Measurements from ENCODE around the gene SF3B5. TPM values are rescaled to one million over a fixed set of nuclear protein-coding genes. Genes with fewer than 3 reads are reported as not detected.
"Not testable (repeated sequence)": the region's sequence is repeated elsewhere in the genome, so short reads cannot be mapped to it uniquely, and the experiment has no call there.

SF3B5 gene
- total RNA-seq, 1 experiment from 2014 or later = 264 TPM

DNA sequence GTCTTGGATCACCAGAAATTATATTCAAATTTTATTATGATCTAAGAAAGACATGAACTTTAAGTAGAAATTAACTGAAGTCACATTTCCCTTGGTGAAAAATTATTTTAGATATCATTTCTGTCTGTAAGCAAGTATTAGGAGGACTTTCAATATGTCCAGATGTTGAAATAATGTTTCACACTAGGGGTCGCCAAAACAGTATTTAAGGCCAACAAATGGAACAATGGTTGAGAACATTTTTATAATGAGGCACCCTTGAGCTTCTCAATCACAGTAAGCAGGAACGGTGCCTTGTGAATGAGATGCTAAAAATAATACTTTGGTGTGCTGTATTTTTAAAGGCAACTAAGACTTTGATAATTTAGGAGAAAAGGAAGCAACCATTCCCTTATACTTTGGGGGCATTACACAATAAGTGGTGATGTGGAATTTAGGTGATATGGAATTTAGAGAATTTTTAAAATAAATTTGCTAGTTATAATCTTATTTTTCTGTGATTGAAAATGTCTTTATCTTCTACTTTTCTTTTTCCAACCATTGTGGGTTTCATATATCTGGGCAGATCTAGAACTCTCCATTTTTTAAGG lies 9.6 kb upstream of the SF3B5 start:
- DNase-seq (ENCODE audit: low read depth) = peak; percentile 71

DNA sequence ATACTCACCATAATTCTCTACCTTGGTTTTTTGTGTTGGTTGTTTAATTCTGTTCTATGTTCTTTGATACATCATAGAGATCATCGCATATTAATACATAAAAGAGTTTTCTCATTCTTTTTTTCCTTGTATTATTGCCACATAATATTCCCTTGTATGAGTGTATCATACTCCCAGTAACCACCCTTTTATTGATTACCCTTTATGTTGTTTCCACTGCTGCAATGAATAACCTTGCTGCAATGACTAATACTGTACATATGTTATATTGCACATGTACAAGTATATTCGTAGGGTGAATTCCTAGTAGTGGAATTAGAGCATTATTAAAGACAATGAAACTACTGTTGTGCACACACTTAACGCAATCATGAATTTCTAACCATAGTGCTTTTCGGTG lies 9.1 kb upstream of the SF3B5 start:
- DNase-seq (ENCODE audit: low read depth) = no peak

DNA sequence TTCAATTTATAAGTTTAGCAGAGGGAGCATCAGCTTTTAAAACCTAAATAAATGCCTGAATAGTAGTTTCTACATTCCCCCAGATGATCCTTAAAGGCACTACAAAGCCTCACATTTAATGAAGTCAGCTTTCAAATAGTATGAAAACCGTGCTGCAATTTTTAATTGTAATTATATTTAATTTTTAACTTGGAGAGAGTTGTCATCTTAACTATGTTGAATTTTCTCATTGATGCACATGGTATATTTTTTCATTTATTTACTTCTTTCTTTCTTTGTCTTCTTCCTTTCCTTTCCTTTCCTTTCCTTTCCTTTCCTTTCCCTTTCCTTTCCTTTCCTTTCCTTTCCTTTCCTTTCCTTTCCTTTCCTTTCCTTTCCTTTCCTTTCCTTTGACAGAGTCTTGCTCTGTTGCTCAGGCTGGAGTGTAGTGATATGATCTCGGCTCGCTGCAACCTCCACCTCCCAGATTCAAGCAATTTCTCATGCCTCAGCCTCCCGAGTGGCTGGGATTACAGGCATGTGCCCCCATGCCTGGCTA lies 7.7 kb upstream of the SF3B5 start:
- no peak for DNase-seq (ENCODE audit: low read depth)

DNA sequence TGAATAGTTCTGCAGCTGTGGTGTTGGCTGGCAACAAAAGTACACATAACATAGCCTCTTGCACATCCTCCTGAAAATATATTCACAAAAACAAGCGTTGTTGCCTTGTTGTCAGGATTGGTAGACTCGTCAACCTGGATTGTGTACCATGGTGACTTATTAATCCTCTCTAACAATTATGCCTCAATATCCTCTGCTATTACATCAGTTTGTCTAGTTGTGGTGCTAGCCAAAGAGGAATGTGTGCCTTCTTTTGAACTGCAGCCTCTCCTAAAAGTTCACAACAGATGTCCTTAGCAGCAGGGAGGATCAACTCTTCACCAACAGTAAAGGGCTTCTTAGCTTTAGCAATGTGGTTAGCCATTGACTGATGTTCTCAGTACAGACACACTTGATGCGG lies 3.6 kb upstream of the SF3B5 start:
- DNase-seq (ENCODE audit: low read depth) = no peak

DNA sequence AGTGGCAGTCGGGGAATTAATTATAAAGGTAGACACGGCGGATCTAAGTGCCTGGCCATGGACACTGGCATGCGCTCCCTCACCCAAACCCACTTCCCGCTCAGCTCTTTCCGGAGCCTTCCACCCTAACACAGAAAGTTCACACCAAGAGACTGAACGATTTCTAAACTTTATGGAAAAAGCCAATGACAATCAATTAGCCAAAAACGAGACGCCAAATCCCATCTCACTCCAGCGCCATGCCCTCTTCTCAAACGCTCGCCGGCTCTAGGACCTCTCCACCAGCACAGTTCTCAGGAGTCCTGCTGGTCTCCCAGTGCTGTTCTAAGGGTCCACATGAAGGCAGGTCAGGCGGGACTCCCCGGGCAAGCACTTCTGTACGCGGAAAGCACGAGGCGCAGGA lies 641 bp downstream of the SF3B5 start:
- no peak for DNase-seq (ENCODE audit: low read depth)

DNA sequence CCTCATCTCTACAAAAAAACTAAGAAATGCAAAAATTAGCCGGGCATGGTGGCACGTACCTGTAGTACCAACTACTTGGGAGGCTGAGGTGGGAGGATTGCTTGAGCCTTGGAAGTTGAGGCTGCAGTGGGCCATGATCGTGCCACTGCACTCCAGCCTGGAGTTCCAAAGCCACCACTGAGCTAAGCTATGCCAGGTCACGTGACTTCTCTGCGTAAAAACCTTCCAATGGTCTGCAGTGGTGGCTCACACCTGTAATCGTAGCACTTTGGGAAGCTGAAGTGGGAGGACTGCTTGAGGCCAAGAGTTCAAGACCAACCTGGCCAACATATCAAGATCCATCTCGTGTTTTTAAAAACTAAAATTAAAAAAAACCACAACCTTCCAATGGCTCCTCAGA lies 1.7 kb downstream of the SF3B5 start:
- no peak for DNase-seq (ENCODE audit: low read depth)

DNA sequence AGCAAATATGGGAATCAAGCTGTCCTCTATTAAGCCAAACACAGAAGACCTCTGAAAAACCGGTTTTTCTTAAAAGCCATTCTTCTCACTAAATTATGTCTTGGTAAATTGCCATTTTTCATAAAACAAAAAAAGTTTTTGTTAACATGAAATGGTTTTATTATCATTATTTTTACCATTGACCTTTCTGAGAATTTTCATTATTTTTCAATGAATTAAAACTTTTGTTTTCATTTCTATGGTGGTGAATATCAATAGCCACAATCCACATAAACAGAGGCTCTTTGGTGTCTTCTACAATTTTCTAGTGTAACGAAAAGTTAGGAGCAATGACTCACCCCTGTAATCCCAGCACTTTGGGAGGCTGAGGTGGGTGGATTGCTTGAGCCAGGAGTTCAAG lies 2.1 kb downstream of the SF3B5 start:
- no peak for DNase-seq (ENCODE audit: low read depth)

DNA sequence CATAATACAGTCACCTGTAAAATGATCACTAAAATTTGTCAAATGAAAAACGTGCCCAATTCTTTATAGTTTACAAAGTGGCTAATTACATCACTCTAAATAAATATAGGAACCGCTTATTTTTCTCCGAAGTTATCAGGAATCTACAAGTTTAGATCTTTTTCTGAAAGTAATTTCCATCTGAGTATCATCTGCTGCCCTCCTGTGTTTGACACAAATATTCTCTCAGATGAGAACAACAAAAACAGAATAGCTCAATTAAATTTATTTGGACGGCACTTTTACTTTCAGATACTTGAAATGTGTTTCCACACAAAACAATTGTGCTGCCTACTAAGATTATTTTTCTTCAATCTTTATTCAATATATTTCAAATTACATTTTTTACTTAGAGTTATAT lies 5.0 kb downstream of the SF3B5 start:
- no peak for DNase-seq (ENCODE audit: low read depth)

DNA sequence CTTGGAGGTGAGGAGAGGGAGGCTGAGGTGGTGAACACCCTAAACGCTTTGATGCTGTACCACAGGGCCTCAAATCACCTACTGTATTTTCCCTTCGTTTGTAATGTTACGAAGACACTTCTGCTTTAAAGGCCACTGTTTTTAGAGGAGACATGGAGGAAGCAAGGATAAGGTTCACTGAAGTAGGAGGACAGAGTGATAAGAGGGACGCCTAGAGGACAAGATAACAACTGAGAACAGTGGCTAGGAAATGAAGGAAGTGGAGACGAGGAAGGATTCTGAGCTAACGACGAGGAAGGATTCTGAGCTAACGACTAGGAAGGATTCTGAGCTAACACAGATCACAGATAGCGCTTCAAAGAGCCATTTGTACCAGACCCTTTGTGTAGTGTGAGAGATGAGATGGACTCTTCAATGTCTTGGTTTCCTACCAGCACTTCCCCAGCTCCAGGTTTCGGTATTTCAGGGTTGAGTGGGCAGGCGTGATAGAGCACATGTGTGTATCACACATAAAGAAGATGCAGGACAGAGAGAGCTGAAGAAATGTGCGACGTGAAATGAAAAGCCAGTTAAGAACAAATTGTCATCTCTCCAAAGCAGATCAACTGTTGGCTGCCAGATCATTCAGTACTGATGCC lies 7.5 kb downstream of the SF3B5 start:
- DNase-seq (ENCODE audit: low read depth) = no peak

DNA sequence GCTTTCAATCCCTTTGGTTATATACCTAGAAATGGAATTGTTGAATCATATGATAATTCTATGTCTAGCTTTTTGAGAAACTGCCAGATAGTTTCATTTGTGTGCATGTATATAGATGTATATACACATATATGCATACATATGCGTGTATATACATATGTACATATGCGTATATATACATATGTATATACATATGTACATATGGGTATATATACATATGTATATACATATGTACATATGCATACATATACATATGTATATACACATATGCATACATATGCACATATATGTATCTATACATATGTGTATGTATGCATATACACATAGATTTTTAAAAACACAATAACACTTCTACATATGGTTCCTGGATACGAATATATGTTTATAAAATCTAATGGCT lies 8.4 kb downstream of the SF3B5 start:
- DNase-seq (ENCODE audit: low read depth) = no peak

DNA sequence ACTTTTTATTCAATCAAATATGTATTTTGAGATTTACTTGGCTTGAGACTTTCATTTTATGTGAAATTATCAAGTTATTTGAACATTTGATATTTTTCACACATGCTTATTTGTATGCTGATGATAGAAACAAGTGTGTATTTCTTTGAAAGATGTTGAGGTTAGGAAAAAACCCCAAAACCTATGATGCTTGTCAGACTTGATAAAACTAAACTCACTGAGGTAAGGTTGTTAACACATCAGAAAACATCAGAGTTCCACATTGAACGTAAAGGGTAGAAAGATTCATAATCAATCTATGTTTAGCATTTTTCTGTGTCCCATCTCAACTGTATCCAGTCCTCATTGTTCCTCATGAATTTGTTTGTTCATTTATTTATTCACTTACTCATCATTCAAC lies 12.2 kb downstream of the SF3B5 start:
- DNase-seq (ENCODE audit: low read depth) = no peak

DNA sequence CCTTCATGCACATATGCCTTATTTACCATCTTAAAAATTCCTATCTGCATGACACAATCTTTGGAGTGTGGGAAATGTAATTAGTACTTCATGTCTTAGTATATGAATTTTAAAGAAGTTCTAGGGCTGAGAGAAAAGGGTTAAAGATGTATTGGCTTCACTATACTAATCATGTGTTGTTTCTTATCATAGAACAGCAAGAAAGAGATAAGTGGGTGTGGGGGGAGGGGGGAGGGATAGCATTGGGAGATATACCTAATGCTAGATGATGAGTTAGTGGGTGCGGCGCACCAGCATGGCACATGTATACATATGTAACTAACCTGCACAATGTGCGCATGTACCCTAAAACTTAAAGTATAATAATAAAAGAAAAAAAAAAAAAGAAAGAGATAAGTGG lies 13.0 kb downstream of the SF3B5 start:
- DNase-seq (ENCODE audit: low read depth) = not testable (repeated sequence)

DNA sequence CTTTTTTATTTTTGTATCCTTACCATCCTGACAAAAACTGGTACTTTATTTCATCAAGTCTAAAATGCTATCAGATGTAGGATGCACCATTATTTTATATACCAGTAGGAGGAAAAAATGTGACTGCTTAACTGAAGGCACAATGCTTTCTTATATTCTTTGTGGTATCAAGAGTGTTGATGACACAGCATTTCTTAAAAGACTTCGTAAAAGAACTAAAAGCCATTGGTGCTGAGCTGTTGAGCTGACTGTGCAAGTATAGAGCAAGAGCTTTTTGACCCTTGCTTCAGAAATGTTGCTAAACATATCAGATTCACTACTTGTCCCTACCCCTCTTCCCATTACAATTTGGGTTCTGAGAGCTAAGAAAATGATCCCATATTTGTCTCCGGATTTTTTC lies 17.5 kb downstream of the SF3B5 start:
- no peak for DNase-seq (ENCODE audit: low read depth)

DNA sequence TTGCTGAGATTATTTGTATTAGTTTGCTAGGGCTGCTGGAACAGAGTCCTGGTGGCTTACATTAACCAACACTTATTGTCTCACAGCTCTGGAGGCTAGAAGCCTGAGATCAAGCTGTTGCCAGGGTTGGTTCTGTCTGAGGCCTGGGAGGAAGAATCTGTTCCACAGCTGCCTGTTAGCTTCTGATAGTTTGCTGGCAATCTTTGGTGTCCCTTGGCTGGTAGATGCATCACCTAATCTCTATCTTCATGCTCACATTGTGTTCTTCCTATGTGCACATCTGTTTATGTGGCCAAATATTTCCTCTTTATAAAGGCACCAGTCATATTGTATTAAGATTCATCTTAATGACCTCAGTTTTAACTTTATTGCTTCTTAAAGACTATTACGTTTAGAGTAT lies 19.5 kb downstream of the SF3B5 start:
- no peak for DNase-seq (ENCODE audit: low read depth)

DNA sequence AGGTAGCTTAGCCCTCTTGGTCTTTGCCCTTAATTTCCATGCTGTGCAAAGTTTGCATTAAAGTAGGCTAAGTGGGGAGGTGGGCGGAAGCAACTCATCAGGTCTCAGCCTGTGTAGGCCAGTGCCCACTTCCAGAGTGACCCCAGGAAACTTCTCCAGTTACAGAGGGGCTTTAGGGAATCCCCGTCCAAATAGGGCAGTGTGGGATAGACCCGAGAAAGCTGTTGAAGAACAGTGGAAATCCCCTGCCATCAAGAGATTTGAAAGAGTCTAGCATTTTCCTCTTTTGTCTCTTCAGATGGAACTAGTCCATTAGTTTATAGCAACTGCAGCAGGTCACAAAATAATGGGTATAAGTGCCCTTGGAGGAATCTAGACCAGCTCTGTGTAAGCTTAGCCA lies 20.2 kb downstream of the SF3B5 start:
- DNase-seq (ENCODE audit: low read depth) = no peak

DNA sequence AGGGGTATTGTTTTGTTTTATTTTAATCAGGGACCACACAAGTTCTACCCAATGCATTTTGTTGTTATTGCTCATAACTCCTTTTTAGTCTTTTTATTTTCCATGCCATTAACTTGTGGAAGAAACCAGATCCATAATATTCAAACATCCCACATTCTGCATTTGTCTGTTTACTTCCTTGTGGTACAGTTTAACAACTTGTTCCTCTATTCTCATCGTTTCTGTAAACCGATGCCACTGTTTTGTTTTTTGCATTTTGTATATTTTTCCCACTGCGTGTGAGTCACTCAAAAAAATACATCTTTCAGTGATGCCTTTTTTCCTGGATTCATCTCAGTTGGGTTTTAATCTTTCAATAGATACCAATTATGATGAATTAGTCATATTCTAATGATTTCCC lies 22.3 kb downstream of the SF3B5 start:
- no peak for DNase-seq (ENCODE audit: low read depth)

DNA sequence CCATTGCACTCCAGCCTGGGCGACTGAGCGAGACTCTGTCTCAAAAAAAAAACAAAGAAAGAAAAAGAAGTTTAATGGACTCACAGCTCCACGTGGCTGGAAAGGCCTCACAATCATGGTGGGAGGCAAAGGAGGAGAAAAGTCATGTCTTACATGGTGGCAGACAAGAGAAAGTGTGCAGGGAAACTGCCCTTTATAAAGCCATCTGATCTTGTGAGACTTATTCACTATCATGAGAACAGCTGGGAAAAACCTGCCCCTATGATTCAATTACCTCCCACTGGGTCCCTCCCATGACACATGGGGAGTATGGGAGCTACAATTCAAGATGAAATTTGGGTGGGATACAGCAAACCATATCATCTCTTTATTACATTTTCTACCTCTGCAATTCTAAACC lies 25.9 kb downstream of the SF3B5 start:
- DNase-seq (ENCODE audit: low read depth) = no peak

DNA sequence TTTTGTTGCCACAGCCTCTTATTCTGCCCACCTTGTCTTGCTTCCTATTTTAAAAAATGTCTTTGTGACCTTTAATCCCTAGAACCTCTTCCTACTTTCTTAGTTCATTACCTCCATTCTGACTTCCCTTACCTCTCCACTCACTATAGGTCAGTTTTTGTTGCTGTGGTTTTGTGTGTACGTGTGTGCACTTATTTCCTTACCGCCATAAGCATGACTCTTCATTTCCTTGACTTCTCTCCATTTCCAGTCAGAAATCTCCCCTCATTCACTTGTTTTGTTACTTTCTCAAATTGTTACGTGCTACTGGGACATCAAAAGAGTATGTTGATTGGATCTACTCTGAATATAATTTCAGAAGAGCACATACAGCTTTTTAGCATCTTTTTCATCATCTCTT lies 26.6 kb downstream of the SF3B5 start:
- DNase-seq (ENCODE audit: low read depth) = no peak

DNA sequence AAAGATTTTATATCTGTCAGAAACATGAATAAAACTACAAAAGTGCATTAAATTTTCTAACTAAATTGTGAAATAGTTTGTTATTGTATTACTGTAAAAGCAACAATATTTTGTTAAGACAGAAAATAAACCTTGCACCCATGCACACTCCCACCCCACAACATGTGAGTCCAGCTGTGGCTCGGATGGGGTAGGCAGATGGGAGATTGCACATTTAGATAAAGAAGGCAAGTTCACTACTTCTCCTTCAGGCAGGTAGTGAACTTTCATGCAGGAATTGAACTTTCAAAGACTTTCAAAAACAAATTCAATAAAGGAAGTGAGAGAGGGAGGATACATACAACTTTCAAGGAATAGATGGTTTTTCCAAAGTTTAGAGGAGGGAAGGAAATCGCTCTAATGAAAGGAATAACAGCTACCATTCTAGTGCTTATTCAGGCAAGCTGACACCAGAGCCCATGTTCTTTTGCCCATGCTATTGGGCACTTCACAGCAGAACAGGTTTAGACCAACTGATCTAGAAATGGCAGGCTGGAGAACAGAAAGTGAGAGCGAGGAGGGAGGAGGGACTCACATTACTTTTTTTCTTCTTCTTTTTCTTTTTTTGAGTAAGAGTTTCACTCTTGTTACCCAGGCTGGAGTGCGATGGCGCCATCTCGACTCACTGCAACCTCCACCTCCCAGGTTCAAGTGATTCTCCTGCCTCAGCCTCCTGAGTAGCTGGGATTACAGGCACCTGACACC lies 28.5 kb downstream of the SF3B5 start:
- DNase-seq (ENCODE audit: low read depth) = no peak

DNA sequence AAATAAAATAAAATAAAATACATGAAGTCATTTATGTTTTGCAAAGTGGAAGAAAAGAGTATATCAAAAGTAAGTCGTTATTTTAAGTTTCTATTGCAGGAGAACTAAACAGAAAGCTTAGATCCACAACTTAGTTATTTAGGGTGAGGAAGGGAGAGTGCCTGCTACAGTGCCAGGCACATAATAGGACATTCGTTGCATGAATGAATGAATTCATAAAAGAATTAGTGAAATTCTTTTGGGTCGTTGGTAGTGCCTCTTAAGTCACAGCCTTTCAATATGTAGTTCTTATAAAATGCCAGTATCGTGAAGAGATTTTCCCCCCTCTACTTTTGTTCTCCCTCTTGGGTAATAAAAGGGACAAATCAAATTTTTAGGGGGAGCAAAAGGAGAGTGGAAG lies 29.1 kb downstream of the SF3B5 start:
- DNase-seq (ENCODE audit: low read depth) = no peak

DNA sequence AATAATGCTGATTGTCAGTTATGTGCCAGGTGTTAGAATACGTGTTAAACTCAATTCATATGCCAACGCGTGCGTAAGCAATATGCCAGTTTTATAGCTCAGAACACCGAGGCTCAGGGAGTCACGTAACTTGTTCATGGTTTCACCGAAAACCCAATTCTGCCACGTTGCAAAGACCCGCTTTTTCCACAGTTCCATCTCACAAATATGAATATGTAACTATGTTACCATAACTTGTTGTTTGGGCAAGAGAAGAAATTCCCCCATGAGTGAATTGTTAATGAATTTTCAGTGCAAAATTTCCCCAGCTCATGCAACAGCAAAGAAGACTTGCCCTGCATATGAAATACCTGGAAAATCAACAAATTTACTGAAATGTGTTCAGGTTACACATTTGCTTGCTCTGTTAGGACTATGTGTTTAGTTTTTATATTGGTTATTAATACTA lies 30.1 kb downstream of the SF3B5 start:
- no peak for DNase-seq (ENCODE audit: low read depth)

DNA sequence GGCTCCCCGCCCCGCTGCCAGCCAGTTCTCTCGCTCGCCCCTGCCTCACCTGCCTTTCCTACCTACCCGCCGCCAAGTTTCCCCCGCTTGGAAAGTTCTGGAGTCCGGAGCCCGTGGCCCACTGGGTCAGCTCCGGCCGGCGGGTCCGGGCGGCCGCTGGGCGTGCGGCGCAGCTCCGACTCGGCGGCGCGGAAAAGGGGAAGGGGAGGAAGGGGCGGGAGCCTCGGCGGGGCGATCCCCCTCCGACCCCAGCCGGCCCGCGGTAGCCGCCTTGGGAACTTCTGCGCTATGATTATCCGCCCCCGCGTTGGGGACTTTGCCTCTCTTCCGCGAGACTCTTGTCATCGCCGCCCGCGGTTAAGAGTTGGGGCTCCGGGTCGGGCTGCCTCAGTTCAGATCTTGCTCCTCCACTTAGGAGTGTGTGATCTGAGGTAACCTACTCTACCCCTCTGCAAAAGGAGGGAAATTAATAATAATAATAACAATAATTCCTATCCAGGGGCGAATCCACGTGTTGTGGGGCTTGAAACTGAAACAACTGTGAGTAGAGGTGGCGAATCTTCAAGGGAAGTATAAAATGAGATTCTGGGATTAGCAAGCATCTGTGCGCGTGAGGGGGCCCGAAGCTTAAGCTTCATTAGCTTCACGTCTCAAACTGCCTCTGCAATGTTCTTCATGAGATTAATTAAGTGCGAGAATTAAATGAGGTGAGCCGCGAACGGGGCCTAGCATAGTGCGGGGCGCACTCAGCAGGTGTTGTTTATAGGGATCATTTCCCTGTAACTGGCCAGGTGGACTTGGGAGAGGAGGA lies 30.8 kb downstream of the SF3B5 start:
- no peak for DNase-seq (ENCODE audit: low read depth)
